ENCODE data around the gene CDCA7L.

CDCA7L gene

GRCh38 chr7:21908746-21909145, 37.0 kb downstream of the CDCA7L start:
- H3K9me3 Mint-ChIP-seq: no peaks in the 10 kb centered on the region
- H3K36me3 Mint-ChIP-seq (ENCODE audit: low read depth): peaks cover 74% of the 10 kb centered on the region
- no peaks in the 10 kb centered on the region for H3K27me3 Mint-ChIP-seq (ENCODE audit: low read depth, poor library complexity)
- H3K4me3 Mint-ChIP-seq: no peak overlapping the region
- H3K27ac Mint-ChIP-seq: peak overlapping the region; percentile 68
- DNase-seq: no peak
- TF ChIP-seq CTCF (IDR thresholded peaks at IDR 0.05): no peak
- H3K4me1 Mint-ChIP-seq: peaks cover 11% of the 10 kb centered on the region

GRCh38 chr7:21903020-21903786, 42.5 kb downstream of the CDCA7L start:
- Mint-ChIP-seq H3K27ac (no peak overlapping the region), H3K4me3 (no peak overlapping the region), H3K4me1 (peaks cover 11% of the 10 kb centered on the region), H3K9me3 (peaks cover 5% of the 10 kb centered on the region), H3K36me3 (ENCODE audit: low read depth) (peaks cover 96% of the 10 kb centered on the region), H3K27me3 (ENCODE audit: low read depth, poor library complexity) (no peaks in the 10 kb centered on the region)
- no peak for DNase-seq
- TF ChIP-seq CTCF (IDR thresholded peaks at IDR 0.05): no peak

GRCh38 chr7:21902240-21902639, 43.5 kb downstream of the CDCA7L start:
- no peak for TF ChIP-seq CTCF (IDR thresholded peaks at IDR 0.05)
- H3K27me3 Mint-ChIP-seq (ENCODE audit: low read depth, poor library complexity): no peaks in the 10 kb centered on the region
- H3K4me3 Mint-ChIP-seq: no peak overlapping the region
- H3K9me3 Mint-ChIP-seq: peaks cover 8% of the 10 kb centered on the region
- H3K27ac Mint-ChIP-seq: no peak overlapping the region
- H3K4me1 Mint-ChIP-seq: peaks cover 9% of the 10 kb centered on the region
- no peak for DNase-seq
- H3K36me3 Mint-ChIP-seq (ENCODE audit: low read depth): peaks cover 97% of the 10 kb centered on the region

- H3K4me1 Mint-ChIP-seq: peaks cover 4% of the 10 kb centered on the region
- no peaks in the 10 kb centered on the region for H3K27me3 Mint-ChIP-seq (ENCODE audit: low read depth, poor library complexity)
- no peak for TF ChIP-seq CTCF (IDR thresholded peaks at IDR 0.05)
- peaks cover 78% of the 10 kb centered on the region for H3K36me3 Mint-ChIP-seq (ENCODE audit: low read depth)
- no peak overlapping the region for H3K27ac Mint-ChIP-seq
- peaks cover 8% of the 10 kb centered on the region for H3K9me3 Mint-ChIP-seq
- DNase-seq: no peak
- no peak overlapping the region for H3K4me3 Mint-ChIP-seq
Measured at GRCh38 chr7:21898265-21898930, 47.3 kb downstream of the CDCA7L start.

- Mint-ChIP-seq H3K4me3 (no peak overlapping the region), H3K4me1 (peaks cover 14% of the 10 kb centered on the region), H3K27ac (peak overlapping the region; percentile 39), H3K36me3 (ENCODE audit: low read depth) (peaks cover 28% of the 10 kb centered on the region), H3K9me3 (peaks cover 4% of the 10 kb centered on the region), H3K27me3 (ENCODE audit: low read depth, poor library complexity) (peaks cover 9% of the 10 kb centered on the region)
- TF ChIP-seq CTCF (IDR thresholded peaks at IDR 0.05): no peak
- DNase-seq: no peak
Measured at GRCh38 chr7:21893401-21893800, 52.3 kb downstream of the CDCA7L start.
